ENCODE results near the gene SMO.
"Not testable (repeated sequence)": the region's sequence is repeated elsewhere in the genome, so short reads cannot be mapped to it uniquely, and the experiment has no call there.

Gene SMO

DNA sequence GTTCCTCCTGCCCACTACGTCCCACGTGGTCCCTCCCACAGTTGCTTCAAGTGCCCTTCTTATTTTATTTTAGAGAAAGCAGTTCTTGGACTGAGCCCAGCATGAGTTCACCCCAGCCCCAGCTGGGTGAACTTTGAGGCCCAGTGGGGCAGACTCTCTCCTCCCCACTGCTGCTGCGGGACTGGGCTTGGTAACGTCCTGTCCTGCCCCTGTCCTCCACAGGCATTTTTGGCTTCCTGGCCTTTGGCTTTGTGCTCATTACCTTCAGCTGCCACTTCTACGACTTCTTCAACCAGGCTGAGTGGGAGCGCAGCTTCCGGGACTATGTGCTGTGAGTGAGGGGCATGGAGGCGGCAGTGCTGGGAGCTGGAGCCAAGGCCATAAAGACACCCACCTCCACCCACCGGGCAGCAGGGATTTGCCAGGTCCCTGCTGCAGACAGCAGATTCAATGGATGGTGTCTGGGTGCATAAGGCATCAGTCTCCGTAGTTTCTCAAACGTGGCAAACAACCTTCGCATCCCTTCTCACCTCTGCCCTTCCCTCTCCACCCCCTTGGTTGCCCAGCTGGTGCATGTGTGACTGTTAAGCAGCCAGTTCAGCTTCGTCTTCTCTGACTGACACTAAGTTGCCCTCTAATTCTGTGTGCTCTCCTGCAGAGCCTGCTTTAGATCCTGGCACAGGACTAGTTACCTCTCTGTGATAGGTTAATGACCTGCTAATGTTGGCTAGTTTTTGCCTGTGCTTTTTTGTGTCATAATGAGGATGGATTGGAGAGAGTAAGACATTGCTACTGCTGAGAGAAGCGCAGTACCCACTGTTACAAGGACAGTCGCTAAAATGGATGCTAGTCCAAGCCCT is 20.9 kb downstream of the SMO start:
- no peak for TF ChIP-seq ZNF274 (IDR thresholded peaks at IDR 0.05; ENCODE audit: low read depth, low read length)
- H3K4me3 ChIP-seq (ENCODE audit: low read length) = no peak overlapping the region

DNA sequence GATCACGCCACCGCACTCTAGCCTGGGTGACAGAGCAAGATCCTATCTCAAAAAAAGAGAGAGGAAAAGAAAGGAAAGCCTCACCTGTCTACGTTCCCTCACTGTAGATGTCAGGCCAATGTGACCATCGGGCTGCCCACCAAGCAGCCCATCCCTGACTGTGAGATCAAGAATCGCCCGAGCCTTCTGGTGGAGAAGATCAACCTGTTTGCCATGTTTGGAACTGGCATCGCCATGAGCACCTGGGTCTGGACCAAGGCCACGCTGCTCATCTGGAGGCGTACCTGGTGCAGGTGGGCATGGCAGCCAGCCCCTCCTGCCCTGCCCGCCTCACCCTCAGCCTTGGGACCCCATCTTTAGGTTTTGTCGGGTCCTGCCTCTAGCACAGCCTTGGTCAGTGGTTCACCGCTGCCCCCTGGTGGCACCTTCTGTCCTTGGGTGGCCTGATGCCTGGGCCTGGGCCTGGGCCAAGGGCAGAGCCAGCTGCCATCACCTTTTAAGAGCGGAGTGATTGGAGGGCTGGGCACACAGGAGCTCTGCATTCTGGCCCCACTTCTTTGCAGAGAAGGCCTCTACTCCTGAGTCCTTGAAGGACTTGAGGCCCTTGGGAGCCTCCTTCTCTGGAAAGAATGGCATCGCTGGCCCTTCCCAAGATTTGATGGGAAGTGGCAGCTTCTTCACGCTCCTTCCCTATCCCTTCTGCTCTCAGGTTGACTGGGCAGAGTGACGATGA is 22.0 kb downstream of the SMO start:
- TF ChIP-seq ZNF274 (IDR thresholded peaks at IDR 0.05; ENCODE audit: low read depth, low read length) = no peak
- no peak overlapping the region for H3K4me3 ChIP-seq (ENCODE audit: low read length)

DNA sequence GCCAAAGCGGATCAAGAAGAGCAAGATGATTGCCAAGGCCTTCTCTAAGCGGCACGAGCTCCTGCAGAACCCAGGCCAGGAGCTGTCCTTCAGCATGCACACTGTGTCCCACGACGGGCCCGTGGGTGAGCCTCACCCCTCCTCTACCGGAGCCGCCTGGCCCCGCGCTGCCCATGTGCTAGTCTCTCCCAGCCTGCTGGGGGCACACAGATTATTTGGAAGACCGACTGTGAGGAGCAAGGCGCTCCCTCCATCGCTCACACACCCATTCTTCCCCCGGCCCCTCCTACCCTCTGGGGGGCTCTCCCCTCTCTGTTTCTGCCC is 22.5 kb downstream of the SMO start:
- H3K4me3 ChIP-seq (ENCODE audit: low read length) = no peak overlapping the region
- TF ChIP-seq ZNF274 (IDR thresholded peaks at IDR 0.05; ENCODE audit: low read depth, low read length) = no peak

DNA sequence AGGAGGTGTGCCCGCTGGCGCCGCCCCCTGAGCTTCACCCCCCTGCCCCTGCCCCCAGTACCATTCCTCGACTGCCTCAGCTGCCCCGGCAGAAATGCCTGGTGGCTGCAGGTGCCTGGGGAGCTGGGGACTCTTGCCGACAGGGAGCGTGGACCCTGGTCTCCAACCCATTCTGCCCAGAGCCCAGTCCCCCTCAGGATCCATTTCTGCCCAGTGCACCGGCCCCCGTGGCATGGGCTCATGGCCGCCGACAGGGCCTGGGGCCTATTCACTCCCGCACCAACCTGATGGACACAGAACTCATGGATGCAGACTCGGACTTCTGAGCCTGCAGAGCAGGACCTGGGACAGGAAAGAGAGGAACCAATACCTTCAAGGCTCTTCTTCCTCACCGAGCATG is 23.7 kb downstream of the SMO start:
- no peak overlapping the region for H3K4me3 ChIP-seq (ENCODE audit: low read length)
- no peak for TF ChIP-seq ZNF274 (IDR thresholded peaks at IDR 0.05; ENCODE audit: low read depth, low read length)

DNA sequence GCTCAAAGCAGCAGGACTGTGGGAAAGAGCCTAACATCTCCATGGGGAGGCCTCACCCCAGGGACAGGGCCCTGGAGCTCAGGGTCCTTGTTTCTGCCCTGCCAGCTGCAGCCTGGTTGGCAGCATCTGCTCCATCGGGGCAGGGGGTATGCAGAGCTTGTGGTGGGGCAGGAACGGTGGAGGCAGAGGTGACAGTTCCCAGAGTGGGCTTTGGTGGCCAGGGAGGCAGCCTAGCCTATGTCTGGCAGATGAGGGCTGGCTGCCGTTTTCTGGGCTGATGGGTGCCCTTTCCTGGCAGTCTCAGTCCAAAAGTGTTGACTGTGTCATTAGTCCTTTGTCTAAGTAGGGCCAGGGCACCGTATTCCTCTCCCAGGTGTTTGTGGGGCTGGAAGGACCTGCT is 24.2 kb downstream of the SMO start:
- no peak overlapping the region for H3K4me3 ChIP-seq (ENCODE audit: low read length)
- TF ChIP-seq ZNF274 (IDR thresholded peaks at IDR 0.05; ENCODE audit: low read depth, low read length) = no peak

DNA sequence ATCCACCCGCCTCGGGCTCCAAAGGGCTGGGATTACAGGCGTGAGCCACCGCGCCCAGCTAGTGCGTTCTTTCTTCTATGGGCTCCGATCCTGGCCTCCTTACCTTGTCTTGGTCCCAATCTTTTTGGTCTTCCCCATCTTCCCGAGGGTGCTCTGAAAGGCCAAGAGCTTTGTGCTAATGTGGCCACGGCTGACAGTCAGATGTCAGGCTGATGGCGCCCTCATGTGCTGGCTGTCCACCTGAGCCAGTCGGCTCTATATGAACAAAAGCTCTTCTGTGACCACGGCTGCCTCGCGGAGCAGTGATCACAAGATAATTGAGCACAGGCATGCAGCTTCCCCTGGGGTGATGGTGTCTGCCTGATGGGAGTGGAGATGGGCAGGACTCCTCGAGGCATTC is 25.4 kb downstream of the SMO start:
- H3K4me3 ChIP-seq (ENCODE audit: low read length) = no peak overlapping the region
- no peak for TF ChIP-seq ZNF274 (IDR thresholded peaks at IDR 0.05; ENCODE audit: low read depth, low read length)

DNA sequence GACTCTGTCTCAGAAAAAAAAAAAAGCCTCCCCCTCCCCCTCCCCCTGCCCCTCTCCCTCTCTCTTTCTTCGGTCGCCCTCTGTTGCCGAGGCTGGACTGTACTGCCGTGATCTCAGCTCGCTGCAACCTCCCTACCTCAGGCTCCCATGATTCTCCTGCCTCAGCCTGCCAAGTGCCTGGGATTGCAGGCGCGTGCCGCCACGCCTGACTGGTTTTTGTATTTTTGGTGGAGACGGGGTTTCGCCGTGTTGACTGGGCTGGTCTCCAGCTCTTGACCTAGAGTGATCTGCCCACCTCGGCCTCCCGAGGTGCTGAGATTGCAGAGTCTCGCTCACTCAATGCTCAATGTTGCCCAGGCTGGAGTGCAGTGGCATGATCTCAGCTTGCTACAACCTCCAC is 27.3 kb downstream of the SMO start:
- not testable (repeated sequence) for H3K4me3 ChIP-seq (ENCODE audit: low read length)

DNA sequence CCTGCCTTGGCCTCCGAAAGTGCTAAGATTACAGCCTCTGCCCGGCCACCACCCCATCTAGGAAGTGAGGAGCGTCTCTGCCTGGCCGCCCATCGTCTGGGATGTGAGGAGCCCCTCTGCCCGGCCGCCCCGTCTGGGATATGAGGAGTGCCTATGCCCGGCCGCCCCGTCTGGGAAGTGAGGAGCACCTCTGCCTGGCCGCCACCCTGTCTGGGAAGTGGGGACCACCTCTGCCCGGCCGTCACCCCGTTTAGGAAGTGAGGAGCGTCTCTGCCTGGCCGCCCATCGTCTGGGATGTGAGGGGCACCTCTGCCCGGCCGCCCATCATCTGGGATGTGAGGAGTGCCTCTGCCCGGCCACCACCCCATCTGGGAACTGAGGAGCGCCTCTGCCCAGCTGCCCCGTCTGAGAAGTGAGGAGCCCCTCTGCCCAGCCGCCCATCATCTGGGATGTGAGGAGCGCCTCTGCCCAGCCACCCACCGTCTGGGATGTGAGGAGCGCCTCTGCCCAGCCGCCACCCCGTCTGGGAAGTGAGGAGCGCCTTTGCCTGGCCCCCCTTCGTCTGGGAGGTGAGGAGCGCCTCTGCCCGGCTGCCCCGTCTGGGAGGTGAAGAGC is 27.8 kb downstream of the SMO start:
- H3K4me3 ChIP-seq (ENCODE audit: low read length) = not testable (repeated sequence)

DNA sequence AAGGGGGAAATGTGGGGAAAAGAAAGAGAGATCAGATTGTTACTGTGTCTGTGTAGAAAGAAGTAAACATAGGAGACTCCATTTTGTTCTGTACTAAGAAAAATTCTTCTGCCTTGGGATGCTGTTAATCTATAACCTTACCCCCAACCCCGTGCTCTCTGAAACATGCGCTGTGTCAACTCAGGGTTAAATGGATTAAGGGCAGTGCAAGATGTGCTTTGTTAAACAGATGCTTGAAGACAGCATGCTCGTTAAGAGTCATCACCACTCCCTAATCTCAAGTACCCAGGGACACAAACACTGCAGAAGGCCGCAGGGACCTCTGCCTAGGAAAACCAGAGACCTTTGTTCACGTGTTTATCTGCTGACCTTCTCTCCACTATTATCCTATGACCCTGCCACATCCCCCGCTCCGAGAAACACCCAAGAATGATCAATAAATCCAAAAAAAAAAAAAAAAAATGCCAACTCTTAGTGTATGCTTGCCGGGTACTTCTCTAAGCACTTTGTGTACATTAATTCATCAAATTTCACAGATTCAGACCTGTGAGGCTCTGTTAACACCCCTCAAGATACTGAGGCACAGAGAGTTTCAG is 28.5 kb downstream of the SMO start:
- H3K4me3 ChIP-seq (ENCODE audit: low read length) = not testable (repeated sequence)

DNA sequence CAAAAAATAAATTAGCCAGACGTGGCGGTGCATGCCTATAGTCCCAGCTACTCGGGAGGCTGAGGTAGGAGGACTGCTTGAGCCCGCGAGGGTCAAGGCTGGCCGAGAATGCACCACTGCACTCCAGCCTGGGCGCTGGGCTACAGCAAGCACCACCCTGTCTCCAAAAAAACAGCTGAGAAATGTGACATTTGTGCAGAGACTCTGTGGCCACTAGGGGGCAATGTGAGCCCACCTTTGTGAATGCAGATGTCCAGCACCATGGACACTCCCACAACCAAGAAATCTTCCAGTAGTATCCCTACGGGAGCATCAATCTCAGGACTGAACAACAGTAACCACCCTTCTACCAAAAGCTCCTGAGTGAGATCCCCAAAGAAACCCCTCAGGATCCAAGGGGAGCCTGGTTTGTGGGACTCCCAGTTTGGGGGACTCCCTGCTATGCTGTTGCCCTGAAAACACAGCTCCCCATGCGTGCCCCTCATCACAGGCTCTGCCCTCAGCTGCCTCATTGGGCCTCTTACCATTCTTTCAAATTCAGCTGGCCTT is 30.2 kb downstream of the SMO start:
- TF ChIP-seq ZNF274 (IDR thresholded peaks at IDR 0.05; ENCODE audit: low read depth, low read length) = no peak
- H3K4me3 ChIP-seq (ENCODE audit: low read length) = no peak overlapping the region

DNA sequence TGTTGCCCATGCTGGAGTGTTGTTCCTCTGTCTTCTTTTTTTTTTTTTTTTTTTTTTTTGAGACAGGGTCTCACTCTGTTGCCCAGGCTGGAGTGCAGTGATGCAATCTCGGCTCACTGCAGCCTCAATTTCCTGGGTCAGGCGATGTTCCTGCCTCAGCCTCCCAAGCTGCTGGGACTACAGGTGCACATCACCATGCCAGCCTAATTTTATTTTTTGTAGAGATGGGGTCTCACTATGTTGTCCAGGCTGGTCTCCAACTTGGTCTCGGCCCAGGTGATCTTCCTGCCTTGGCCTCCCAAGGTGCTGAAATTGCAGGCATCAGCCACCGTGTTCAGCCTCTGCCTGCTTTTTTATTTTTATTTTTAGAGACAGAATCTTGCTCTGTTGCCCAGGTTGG is 30.7 kb downstream of the SMO start:
- not testable (repeated sequence) for H3K4me3 ChIP-seq (ENCODE audit: low read length)

DNA sequence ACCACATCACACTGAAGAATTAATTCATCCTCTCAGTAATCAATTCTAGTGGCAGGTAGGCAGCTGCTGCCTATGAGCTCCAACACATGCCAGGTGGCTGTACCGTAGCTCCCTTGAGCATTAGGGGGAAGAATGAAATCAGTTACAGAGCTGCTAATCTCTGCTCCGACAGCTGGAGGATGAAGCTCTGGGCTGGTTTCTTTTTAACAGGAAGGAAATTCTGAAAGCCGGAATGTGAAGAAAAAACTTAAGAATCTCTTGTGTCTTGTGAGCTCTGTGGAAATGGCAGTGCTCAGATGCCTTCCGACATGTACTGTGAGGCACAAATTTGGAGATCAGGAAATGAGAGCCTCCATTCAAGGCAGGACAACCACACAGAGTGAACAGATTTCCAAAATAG is 33.6 kb downstream of the SMO start:
- no peak for TF ChIP-seq ZNF274 (IDR thresholded peaks at IDR 0.05; ENCODE audit: low read depth, low read length)
- H3K4me3 ChIP-seq (ENCODE audit: low read length) = peak overlapping the region; percentile 14; the same call in 1 of the 2 replicates

DNA sequence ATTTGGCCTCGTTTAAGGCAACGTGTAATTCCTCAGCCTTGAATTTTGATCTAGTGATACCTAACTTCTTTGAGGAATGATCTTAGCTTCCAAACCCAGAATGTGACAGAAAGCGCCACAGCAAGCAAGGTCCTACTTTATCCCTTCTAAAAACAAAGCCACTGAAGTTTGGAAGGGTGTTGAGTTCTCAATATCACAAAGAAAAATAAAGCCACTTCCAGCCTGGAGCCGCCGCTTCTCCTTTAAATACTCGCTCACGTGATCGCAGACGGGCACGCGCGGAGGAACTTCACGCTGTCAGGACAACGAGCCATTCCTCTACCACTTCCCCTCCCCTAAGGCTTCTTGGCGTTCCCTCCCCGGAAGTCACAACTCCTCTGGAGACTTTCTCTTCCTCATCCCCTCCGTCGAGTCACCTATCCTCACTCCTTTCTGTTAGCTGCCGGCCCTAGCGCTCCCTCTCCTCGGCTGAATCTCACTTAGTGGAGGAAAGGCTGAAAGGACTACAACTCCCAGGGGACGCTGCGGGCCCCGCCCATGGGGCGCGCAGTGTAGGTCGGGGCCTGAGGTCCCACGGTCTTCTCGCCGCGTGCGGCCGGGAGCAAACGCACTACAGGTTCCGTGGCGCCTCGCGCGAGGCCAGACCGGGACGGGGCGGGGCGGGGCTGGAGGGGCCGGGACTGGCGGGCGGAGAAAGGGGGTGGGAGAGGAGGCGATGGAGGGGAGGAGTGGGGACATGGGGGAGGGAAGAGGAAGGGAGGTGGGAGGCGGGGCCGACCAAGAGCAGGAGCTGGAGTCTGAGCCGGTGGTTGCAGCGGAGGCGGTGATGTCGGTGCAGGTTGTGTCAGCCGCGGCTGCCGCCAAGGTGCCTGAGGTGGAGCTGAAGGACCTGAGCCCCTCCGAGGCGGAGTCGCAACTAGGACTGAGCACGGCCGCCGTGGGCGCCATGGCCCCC is 36.1 kb downstream of the SMO start, which contains the start of gene AHCYL2:
Gene AHCYL2 (plus strand): TSS at position 780 of the 955 bp plus-strand sequence.
- TF ChIP-seq ZNF274 (IDR thresholded peaks at IDR 0.05; ENCODE audit: low read depth, low read length) = no peak
- H3K4me3 ChIP-seq (ENCODE audit: low read length) = peak within 1 kb of the TSS; percentile 91

Measured in GM08714 (cell line).